ENCODE results near the gene CCM2. TPM values are rescaled to one million over a fixed set of nuclear protein-coding genes. Genes with fewer than 3 reads are reported as not detected.

CCM2 gene
- total RNA-seq, 2 experiments from 2014 or later: 58.9 to 89.1 TPM

- no peak for DNase-seq (ENCODE audit: low spot score)
- H3K36me3 ChIP-seq (ENCODE audit: insufficient read depth, low read length): peaks cover 57% of the 10 kb centered on the region
- CTCF ChIA-PET (ENCODE audit: unreplicated experiment): no interaction called here
- H3K4me1 ChIP-seq (ENCODE audit: insufficient read depth, low read length, poor library complexity, severe bottlenecking): peaks cover 41% of the 10 kb centered on the region
- H3K9me3 ChIP-seq (ENCODE audit: low read length): no peaks in the 10 kb centered on the region; the same call in 1 of the 2 replicates
- H3K27ac ChIP-seq (ENCODE audit: low read depth, low read length, poor library complexity, severe bottlenecking): no peak overlapping the region
- peaks cover 2% of the 10 kb centered on the region; the same call in 1 of the 2 replicates for H4K20me1 ChIP-seq (ENCODE audit: insufficient read depth, low read length)
- no TSS peak for BruUV-seq (replicated peaks)
- intact Hi-C loops (cut with micrococcal nuclease; ENCODE audit: unreplicated experiment): no loop called here
- no peak overlapping the region for H3K4me3 ChIP-seq (ENCODE audit: low read depth, low read length, poor library complexity, severe bottlenecking)
- TF ChIP-seq EZH2phosphoT487 (IDR thresholded peaks at IDR 0.05; ENCODE audit: borderline replicate concordance, low read depth, low read length) (no peak), CTCF (conservative IDR thresholded peaks at IDR 0.05; ENCODE audit: low read length) (no peak)
- POLR2A ChIA-PET: interaction anchor here (1.1 to 1.2 kb wide), 2 partner anchors 14 to 19 kb away, joined by 3 read pairs; no protein-coding TSS in a partner anchor
- H3K79me2 ChIP-seq (ENCODE audit: insufficient read depth, low read depth, low read length): peaks cover 80% of the 10 kb centered on the region
- peak overlapping the region; percentile 24; the same call in 1 of the 2 replicates for H3K4me2 ChIP-seq (ENCODE audit: low read length)
- no peak overlapping the region for H2AFZ ChIP-seq (ENCODE audit: low read length)
- no peaks in the 10 kb centered on the region for H3K9me2 ChIP-seq (ENCODE audit: insufficient read depth, low read length)
Observed at GRCh38 chr7:45020915-45021314, 20.9 kb downstream of the CCM2 start.

DNA sequence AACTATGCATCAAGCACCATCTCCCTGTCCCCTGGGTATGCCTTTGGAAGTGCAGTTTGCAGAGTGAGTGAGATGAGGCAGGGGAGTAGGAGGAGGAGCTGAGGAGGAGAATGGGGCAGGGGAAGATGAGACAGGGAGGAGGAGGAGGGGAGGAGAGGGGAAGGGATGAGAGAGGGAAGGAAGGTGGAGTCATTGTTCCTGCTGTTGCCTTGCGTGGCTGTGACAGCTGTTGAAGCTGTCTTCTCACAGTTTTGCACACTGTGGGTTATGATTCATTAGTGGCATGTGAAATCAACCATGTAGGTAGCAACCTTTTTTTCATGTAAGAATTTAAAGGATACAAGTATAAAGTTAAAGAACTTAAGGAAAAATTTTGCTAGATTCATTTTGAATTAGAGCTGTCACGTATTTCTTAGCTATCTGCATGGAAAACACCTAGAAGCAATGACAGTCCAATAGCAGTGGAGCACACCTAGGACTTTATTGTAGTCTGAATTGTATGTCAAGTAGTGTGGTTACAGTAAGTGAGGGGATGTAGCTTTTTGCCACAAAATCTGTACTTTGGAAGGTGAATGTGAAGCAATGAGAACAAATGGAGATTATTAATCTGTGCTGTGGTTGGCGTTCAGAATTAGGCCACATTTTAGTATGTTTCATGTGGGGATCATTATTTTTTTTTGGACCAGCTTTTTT, 21.7 kb downstream of the CCM2 start:
- peak overlapping the region; percentile 23 for H3K27ac ChIP-seq (ENCODE audit: low read depth, low read length, poor library complexity, severe bottlenecking)
- ChIA-PET POLR2A (interaction anchor here (0.6 to 2.6 kb wide), 5 partner anchors 13 to 139 kb away, joined by 3 to 12 read pairs (median 3); no protein-coding TSS in a partner anchor), CTCF (ENCODE audit: unreplicated experiment) (no interaction called here)
- no peaks in the 10 kb centered on the region for H3K9me2 ChIP-seq (ENCODE audit: insufficient read depth, low read length)
- DNase-seq (ENCODE audit: low spot score): no peak
- H3K9me3 ChIP-seq (ENCODE audit: low read length): no peaks in the 10 kb centered on the region; the same call in 1 of the 2 replicates
- H4K20me1 ChIP-seq (ENCODE audit: insufficient read depth, low read length): peaks cover 5% of the 10 kb centered on the region; the same call in 1 of the 2 replicates
- peak overlapping the region; percentile 24; the same call in 1 of the 2 replicates for H3K4me2 ChIP-seq (ENCODE audit: low read length)
- TF ChIP-seq EZH2phosphoT487 (IDR thresholded peaks at IDR 0.05; ENCODE audit: borderline replicate concordance, low read depth, low read length) (no peak), CTCF (conservative IDR thresholded peaks at IDR 0.05; ENCODE audit: low read length) (no peak)
- no peak overlapping the region for H2AFZ ChIP-seq (ENCODE audit: low read length)
- no TSS peak for BruUV-seq (replicated peaks)
- H3K79me2 ChIP-seq (ENCODE audit: insufficient read depth, low read depth, low read length): peaks cover 86% of the 10 kb centered on the region
- no peak overlapping the region for H3K4me3 ChIP-seq (ENCODE audit: low read depth, low read length, poor library complexity, severe bottlenecking)
- H3K36me3 ChIP-seq (ENCODE audit: insufficient read depth, low read length): peaks cover 58% of the 10 kb centered on the region
- peaks cover 50% of the 10 kb centered on the region for H3K4me1 ChIP-seq (ENCODE audit: insufficient read depth, low read length, poor library complexity, severe bottlenecking)
- intact Hi-C loops (cut with micrococcal nuclease; ENCODE audit: unreplicated experiment): no loop called here
